Stimulated activated CD4-positive, alpha-beta T cell treated with anti-CD3 and anti-CD28 coated beads, TNF-alpha, amount 100 ng/mL, for 4 hours (primary cell): Measurements from ENCODE around the gene CDH23.
"Not testable (repeated sequence)": the region's sequence is repeated elsewhere in the genome, so short reads cannot be mapped to it uniquely, and the experiment has no call there.

Experiments
- DNase-seq, 3 experiments: peaks; one replicate each; pipeline ENCODE4 v3.0.0-alpha.2; 2020; ENCODE audit warnings: low read depth in 3 of 3

CDH23 gene

GRCh38 chr10:71850743-71851464 is 454.2 kb downstream of the CDH23 start, which contains the start of gene PSAP:
Gene PSAP, minus strand, starts transcription at chr10:71851251. Its CDS starts 30 bp downstream, at chr10:71851221.
- peak; percentile 96 to 99 (median 97) for DNase-seq

- DNase-seq = not testable (repeated sequence)
Measured at GRCh38 chr10:71851465-71852095, 454.9 kb downstream of the CDH23 start.

- no peak for DNase-seq
Measured at GRCh38 chr10:71852355-71852937, 455.7 kb downstream of the CDH23 start.

GRCh38 chr10:71854031-71854430 is 457.3 kb downstream of the CDH23 start:
- DNase-seq = no peak

- no peak for DNase-seq
Measured at GRCh38 chr10:71856619-71857018, 459.9 kb downstream of the CDH23 start.

- DNase-seq = no peak
Measured at GRCh38 chr10:71857934-71858890, 461.5 kb downstream of the CDH23 start.

- DNase-seq = peak in 1 of 3 experiments; percentile 13
Measured at GRCh38 chr10:71860243-71861029, 463.7 kb downstream of the CDH23 start.

- DNase-seq = no peak
Measured at GRCh38 chr10:71863203-71863602, 466.5 kb downstream of the CDH23 start.

GRCh38 chr10:71864911-71865361 is 468.2 kb downstream of the CDH23 start:
- DNase-seq = no peak
